Subcutaneous preadipocyte (primary cell): ENCODE measurements around the gene SUPT5H. TPM values are rescaled to one million over a fixed set of nuclear protein-coding genes. Genes with fewer than 3 reads are reported as not detected.

Source experiments
- small RNA-seq: library from RNA; depleted of rRNA; stranded (forward); fragments of <200 nt; gene quantifications from one replicate; pipeline ENCODE3, GENCODE V24; 2012
- total RNA-seq: library from RNA; depleted of rRNA; stranded (reverse); fragments of >200 nt; gene quantifications from 2 replicates; pipeline ENCODE4 v1.2.3, GENCODE V29; 2012

SUPT5H gene
- total RNA-seq: 70.5 and 74.1 TPM in 2 replicates

GRCh38 chr19:39445196-39446111 lies at the start of gene SUPT5H:
Gene SUPT5H (plus strand): TSS chr19:39445582. CDS start chr19:39445891, 309 bp downstream.

DNA sequence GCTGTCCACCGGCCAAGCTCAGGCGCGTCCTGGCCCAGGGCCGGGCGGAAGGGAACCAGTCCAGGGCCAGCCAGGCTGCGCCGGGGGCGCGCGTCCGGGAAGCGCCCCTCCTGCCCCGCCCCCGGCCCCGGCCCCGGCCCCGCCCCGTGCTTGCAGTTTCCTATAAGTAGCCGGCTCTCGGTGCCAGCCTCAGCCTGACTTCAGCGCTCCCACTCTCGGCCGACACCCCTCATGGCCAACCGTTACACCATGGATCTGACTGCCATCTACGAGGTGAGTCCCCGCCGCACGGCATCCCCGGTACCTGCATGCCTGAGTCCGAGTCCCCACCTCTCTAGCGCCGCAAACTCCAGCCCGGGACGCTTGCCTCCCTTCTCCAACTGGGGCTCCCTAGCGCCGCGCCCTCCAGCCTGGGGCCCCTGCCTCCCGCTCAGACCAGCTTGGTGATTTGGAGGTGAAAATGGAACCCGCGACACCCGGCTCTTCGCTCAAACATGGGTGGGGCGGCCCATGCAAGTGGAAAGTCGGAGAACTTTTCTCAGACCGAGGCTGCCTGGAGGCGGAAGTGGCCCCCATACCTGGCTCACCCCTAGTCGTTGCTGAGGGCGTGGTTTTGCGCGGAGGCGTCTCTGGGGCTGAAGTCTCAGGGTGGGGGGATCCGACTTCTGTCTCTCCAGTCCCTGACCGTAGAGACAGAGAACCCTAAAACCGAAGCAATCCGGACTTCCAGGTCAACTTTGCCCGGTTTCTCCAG lies 38.5 kb upstream of the SUPT5H start, which contains the start of gene ZFP36:
TSS of gene ZFP36 (plus strand) at position 192 of the 754 bp plus-strand sequence. CDS start at position 250, 58 bp downstream.

GRCh38 chr19:39412100-39412866 lies 33.1 kb upstream of the SUPT5H start, which contains the start of gene PLEKHG2:
Gene PLEKHG2 (plus strand): TSS chr19:39412669. CDS start chr19:39414087, 1,418 bp downstream.

DNA sequence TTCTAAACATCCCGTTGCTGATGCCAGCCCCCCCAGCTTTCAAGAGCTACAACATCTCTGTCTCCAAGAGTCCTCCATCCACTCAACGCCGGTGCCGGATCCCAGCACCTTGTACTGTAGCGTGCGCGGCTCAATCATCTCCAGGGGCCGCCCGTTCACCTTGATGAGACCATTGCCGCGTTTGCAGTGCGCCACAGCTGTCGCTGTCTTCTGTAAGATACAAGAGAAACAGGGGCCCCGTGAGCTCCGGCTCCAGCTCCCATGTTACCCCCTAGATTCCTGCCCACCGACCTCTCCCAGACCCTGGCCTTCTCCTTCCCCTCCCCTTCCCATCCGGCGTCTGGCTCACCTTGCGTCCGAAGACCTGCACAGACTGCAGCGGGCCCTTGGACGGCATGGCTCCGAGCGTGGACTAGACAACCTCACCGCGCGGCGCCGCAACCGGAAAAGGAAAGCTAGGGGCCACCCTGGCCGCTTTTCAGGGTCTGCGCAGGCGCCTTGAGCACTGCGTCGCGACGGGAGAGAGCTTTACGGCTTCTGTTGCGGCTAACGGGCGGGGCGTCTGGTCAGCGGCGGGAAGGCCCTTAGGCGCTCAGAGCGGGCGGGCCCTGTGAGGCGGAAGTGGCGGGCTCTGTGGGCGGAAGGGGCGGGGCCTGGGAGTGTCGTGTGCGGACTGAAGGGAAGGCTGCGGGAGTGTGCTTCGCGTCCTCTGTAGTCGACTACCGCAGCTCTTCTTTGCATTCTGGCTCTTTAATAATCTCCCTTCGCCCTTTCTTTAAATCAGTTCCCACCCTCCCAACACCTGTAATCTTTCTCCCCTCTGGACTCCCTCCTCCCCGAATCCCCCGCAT lies 9.7 kb upstream of the SUPT5H start, which contains the start of gene RPS16:
TSS of gene RPS16 (minus strand) at position 451 of the 851 bp plus-strand sequence. CDS start at position 397, 54 bp downstream.

DNA sequence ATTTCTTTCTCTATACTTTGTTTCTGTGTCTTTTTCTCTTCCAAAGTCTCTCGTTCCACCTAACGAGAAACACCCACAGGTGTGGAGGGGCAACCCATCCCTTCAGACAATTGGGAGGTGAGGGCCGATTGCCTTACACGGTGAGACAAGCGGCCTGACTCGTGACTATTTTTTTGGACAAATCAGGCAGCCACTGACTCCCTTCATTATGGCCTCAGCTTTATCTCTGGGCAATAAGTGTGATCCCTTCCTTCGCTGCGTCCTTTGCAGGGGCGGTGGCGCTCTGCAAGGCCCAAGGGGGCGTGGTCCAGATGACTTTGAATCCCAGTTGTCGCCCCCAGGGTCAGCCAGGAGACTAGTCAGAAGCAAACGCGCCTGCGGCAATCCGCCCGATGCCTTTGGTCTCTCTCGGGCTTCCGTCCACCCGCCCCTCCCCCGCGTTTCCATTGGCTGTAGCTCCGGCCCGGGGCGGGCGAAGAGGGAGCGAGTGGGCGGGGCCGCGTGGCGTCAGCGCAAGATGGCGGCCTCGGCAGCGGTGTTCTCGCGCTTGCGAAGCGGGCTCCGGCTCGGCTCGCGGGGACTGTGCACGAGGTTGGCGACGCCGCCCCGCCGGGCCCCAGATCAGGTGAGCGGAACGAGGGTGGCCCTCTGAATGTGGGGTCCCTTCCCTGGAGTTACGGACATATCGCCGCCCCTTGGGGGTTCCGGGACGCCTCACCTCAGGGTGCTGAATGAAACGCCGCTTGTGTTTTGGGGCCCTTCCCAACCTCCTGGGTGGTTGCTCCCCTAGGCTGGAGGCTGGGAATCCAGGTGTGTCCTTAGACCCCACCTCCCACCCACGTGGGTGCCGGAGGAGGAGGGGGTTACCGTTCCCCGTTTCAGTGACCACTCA lies 35.2 kb downstream of the SUPT5H start, which contains the start of gene TIMM50:
TSS of gene TIMM50 (plus strand) at position 502 of the 892 bp plus-strand sequence. CDS start at position 518, 16 bp downstream.

GRCh38 chr19:39498798-39499642 lies 53.6 kb downstream of the SUPT5H start, which contains the start of gene DLL3:
Gene DLL3 (plus strand): TSS chr19:39498947. CDS start chr19:39498975, 28 bp downstream.

GRCh38 chr19:39514840-39515550 lies 69.6 kb downstream of the SUPT5H start, which contains the start of gene SELENOV:
Gene SELENOV (plus strand): TSS chr19:39515139. CDS start chr19:39515213, 74 bp downstream.

Small RNAs within 50 kb of the gene (small RNA-seq; reads per million reads assigned to genes)
- not detected for gene MIR4530

Other genes with a start within 250 kb of the SUPT5H start
- gene NCCRP1, start 248.6 kb upstream of the SUPT5H start, total RNA-seq: not detected in 2 replicates
- gene SYCN, start 241.3 kb upstream of the SUPT5H start, total RNA-seq: not detected in 2 replicates
- gene IFNL3, start 200.6 kb upstream of the SUPT5H start, total RNA-seq: not detected in 2 replicates
- gene IFNL4, start 196.7 kb upstream of the SUPT5H start, total RNA-seq: not detected in 2 replicates
- gene IFNL2, start 177.2 kb upstream of the SUPT5H start, total RNA-seq: not detected in 2 replicates
- not detected in 2 replicates for gene IFNL1, start 149.2 kb upstream of the SUPT5H start, total RNA-seq
- under 0.01 and 0.20 TPM in 2 replicates for gene LRFN1, start 124.7 kb upstream of the SUPT5H start, total RNA-seq
- gene GMFG, start 109.5 kb upstream of the SUPT5H start, total RNA-seq: 0.39 TPM in 1 of 2 replicates, not detected in the other
- gene SAMD4B, start 103.2 kb upstream of the SUPT5H start, total RNA-seq: 85.2 and 94.0 TPM in 2 replicates
- gene PAF1, start 54.5 kb upstream of the SUPT5H start, total RNA-seq: 28.7 and 29.8 TPM in 2 replicates
- gene MED29, start 54.2 kb upstream of the SUPT5H start, total RNA-seq: 17.3 and 19.4 TPM in 2 replicates
- 11.1 and 16.9 TPM in 2 replicates for gene ZFP36, start 38.7 kb upstream of the SUPT5H start, total RNA-seq
- 9.2 and 15.4 TPM in 2 replicates for gene PLEKHG2, start 32.9 kb upstream of the SUPT5H start, total RNA-seq
- gene RPS16, start 9.6 kb upstream of the SUPT5H start, total RNA-seq: 40.3 and 64.3 TPM in 2 replicates
- 58.1 and 58.4 TPM in 2 replicates for gene TIMM50, start 35.3 kb downstream of the SUPT5H start, total RNA-seq
- gene DLL3, start 53.4 kb downstream of the SUPT5H start, total RNA-seq: 0.37 and 0.39 TPM in 2 replicates
- gene SELENOV, start 69.6 kb downstream of the SUPT5H start, total RNA-seq: not detected in 2 replicates
- 3.9 and 4.8 TPM in 2 replicates for gene EID2B, start 87.3 kb downstream of the SUPT5H start, total RNA-seq
- gene EID2, start 94.6 kb downstream of the SUPT5H start, total RNA-seq: 5.9 and 8.6 TPM in 2 replicates
- gene LGALS13, start 156.9 kb downstream of the SUPT5H start, total RNA-seq: not detected in 2 replicates
- gene LGALS16, start 210.3 kb downstream of the SUPT5H start, total RNA-seq: not detected in 2 replicates